ENCODE measurements around the gene LMX1A.

LMX1A gene

GRCh38 chr1:165257969-165258459, 98.5 kb downstream of the LMX1A start:
- DNase-seq, result peak; percentile 6

DNA sequence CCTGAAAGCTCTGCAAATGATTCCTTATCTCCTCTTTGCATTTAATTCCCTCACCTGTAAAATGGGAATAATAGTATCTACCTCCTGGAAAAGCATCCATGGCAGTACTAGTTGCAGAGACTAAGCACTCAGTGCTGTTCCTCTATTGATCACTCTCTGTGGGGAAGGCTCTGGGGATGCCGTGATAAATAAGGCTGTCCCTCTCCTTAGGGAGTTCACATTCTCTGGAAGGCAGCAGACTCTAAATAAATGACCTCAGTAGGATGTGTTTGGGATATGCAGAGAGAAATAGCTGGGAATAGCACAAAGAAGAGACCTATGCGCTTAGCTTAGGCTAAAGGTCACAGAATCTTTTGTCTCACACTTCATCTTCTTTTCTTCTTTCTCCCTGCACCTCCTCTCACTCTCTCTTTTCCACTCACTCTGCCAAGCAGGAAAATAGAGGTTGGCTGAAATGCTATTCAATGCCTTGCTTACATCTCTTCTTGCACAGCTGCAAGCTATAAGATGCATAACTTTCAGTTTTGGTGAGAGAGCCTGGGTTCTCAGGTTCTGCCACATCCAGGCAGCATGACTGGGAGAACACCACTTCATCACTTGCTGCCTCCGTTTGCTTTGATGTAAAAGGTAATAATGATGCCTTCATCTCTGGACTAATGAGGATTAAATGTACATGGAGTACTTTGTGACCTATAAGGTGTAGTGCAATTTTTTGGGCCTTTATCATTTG, 101.5 kb downstream of the LMX1A start:
- no peak for DNase-seq

DNA sequence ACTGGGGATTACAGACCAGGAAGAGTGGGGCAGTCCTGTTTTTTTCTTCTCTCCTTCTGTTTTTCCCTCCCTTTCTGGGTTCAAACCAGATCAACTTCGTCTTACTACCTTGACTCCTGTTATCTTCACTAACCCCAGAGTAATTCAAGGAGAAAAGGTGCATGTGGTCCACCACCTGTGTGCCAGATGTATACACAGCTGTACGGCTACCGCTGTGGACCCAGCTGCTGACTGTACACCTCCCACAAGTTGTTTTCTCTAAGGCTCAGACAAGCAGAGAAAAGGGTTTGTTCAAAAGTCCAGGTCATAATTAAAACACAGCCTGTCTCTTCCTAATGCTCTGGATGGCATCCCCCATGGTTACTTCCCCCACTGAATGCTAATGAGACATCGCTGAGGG, 102.1 kb downstream of the LMX1A start:
- DNase-seq, result no peak

- DNase-seq, result no peak
These were observed 102.7 kb downstream of the LMX1A start for GRCh38 chr1:165253818-165254254.

GRCh38 chr1:165248969-165249571, 107.4 kb downstream of the LMX1A start:
- no peak for DNase-seq

DNA sequence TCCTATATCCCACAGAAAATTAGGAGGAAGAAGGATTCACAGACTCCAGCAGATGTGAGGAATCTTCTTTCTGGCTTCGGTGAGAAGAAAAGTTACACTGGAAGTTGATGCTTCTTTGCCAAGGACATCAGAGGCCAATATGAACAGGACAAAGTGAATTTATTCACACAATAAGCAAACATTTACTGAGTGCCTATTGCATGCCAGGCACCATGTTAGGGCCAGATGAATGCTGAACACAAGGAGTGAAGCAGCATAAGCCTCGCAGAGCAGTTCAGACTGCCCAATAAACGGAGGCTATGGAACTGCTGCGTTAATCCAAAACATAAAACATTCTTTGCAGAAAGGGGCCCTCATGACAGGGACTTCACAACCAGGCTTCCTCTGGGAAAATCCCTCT, 114.6 kb downstream of the LMX1A start:
- DNase-seq, result no peak

- DNase-seq, result no peak
These were observed 115.2 kb downstream of the LMX1A start for GRCh38 chr1:165241321-165241720.

- no peak for DNase-seq
These were observed 116.0 kb downstream of the LMX1A start for GRCh38 chr1:165240492-165240891.

DNA sequence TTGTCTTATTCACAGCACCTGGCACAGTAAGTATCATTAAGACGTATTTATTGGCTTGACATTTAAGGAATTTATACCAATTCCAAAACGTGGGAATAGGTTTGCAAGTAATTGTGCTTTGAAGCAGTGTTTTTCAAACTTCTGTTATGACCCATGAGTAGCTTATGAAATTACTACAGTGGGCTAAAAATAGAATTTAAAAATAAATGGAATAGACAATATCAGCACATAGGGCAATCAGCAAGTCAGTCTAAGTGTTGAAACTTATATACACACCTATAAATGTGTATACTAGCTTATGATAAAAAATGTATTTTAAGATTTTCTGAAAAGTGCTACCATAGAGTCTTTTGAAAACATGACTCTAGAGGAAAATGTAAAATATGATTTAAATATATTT, 116.6 kb downstream of the LMX1A start:
- DNase-seq, result no peak

GRCh38 chr1:165235777-165236291, 120.7 kb downstream of the LMX1A start:
- no peak for DNase-seq

DNA sequence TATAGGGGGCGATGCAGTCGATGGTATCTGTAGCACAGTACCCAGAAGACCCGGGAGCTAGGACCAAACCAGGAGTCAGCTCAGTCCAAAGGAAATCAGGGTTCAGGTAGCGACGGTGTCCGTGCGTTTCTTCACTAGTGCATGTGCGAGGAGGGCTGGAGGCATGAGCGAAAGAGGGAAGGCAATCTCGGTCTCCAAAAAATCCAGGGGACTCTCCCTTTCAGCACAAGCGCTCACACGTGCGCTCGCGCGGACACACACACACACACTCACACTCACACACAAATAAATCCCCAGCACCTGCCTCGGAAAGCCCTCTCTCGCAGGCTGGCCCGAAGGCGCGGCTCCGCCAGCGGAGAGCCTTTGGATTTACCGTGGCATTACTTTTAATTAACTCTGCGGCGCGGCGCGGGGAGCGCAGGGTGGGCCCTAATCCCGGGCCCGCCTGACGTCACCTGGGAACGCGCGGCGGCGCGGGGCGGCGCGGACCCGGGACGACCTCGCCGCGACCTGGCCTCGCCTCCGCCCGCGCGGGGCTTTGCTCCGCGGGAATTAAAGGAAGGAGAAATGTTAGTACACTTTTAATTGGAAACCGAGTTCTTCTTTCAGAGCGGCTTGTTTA, 121.2 kb downstream of the LMX1A start:
- DNase-seq, result no peak

DNA sequence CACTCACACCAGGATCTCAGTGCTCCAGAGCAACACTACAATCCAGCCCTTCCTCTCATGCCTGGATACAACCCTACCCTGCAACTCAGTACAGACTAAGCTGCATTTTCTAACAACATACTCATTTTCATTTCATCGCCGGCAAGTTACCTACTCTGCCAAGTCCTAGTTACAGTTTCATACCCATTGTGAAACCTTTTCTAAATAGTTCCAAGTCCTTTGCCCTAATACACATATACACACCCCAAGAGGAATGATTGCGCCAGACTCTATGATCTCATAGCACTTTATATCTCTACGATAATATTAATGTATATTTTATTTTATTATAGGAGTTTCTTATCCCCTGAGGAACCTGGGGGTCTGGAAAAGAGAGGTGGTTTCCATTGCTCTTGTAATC, 122.4 kb downstream of the LMX1A start:
- no peak for DNase-seq

GRCh38 chr1:165228676-165229075, 127.8 kb downstream of the LMX1A start:
- DNase-seq, result no peak

DNA sequence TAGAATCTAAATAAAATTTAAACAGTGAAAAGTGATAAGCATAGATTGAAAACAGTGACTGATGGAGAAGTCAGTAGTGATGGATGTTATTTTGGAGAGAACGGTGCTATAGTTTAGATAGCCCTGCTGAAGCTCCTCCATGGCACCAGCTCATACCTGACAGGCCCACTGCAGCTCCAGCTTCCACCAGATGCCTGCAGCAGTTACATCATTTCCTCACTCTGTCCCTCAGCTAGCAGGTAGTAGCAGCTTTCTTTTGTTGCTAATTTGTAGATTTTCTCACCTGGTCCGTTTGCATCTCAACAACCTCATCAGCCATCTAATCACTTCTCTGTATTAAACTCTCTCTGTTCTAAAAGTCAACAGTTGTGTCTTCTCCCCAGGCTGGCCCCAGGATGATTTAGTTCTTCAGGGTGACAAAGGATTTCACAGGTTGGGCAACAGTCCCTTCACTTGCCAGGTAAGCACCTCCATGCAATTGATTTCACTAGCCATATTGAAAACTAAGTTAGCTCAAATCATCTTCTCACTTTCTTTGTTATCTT, 128.3 kb downstream of the LMX1A start:
- DNase-seq, result no peak

- no peak for DNase-seq
These were observed 130.2 kb downstream of the LMX1A start for GRCh38 chr1:165226326-165226725.

GRCh38 chr1:165225650-165226049, 130.9 kb downstream of the LMX1A start:
- DNase-seq, result no peak

- no peak for DNase-seq
These were observed 131.5 kb downstream of the LMX1A start for GRCh38 chr1:165225062-165225461.

- DNase-seq, result no peak
These were observed 132.0 kb downstream of the LMX1A start for GRCh38 chr1:165224504-165224903.

GRCh38 chr1:165222580-165222979, 133.9 kb downstream of the LMX1A start:
- no peak for DNase-seq

DNA sequence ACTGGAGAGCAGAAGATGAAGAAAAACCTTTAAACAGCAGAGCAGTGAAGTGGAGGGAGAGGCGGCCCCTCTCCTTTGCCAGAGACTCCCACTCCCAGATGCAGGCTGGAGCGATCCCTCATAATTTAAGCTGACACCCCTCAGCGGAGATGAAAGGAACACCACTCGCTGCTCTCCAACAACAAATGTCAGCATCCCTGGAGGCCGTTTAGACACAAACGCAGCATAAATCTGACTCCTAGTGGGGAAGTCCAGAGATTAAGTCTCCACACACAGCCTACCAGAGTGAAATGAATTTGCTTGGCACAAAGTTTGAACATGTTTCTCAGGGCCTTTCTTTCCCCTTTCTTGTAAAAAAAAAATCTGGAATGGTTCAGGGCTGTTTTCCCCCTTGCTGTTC, 137.8 kb downstream of the LMX1A start:
- DNase-seq, result no peak

DNA sequence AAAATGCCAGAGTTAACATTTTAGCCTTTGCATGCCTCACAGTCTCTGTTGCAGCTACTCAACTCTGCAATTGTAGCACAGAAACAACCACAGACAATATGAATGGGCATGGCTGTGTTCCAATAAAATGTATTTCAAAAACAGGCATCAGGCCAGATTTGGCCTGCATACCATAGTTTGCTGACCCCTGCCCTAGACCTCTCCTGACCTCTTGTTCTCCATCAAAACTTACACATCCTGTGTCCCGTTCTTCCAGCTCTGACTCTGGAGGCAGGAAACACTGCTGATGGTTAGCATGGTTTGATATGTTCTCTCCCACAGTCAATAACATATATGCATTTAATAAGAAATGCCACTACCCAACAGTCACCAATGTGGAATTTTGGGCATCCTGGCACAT, 138.6 kb downstream of the LMX1A start:
- DNase-seq, result no peak

DNA sequence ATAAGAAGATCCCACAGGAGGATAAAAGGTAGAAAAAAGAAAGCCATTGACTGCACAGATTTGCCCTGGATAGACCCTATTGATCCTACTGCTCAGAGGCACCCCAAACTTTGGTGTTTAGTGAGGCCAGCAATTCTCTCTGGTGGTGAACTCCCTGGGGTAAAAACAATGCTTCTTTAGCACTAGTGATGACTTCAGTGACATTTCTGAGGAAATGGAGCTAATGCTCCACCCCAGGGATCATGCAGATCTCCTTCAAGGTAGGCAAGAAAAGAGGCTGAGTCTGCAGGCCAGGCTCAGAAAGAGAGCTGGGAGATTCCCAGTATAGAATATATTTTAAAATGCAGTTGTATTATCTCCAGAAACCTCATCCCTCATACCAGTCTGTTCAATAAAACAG, 140.3 kb downstream of the LMX1A start:
- no peak for DNase-seq

DNA sequence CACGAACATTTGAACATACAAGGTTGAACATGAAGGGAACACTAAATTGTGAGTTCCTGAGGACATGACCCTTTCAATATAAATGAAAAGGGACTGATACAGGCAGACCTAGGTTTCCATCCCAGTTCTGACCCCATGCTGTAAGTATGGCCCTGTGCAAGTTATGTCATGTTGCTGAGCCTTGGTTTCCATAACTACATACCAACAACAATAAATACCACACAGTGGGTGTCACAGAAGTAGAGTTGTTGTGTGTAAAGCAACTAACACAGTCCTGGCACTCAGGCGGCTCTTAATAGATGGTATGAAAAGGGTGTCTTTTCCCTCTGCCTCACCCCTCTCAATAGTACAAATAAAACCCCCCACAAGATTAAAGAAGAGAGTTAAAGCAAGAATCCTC, 140.8 kb downstream of the LMX1A start:
- DNase-seq, result no peak

GRCh38 chr1:165212229-165212628, 144.3 kb downstream of the LMX1A start:
- no peak for DNase-seq

Data from CD4-positive, alpha-beta T cell treated with Interleukin-10 for 1 hour (primary cell).